HEK293 (cell line): ENCODE data around the gene PROKR2.

Experiments
- ZBTB17 ChIP-seq: fragments of 450-650 bp; formaldehyde crosslinking; IDR thresholded peaks from 2 replicates; pipeline ENCODE4 v1.5.1; 2016; ENCODE audit warnings: missing biosample characterization, missing genetic modification characterization
- ZBTB7A ChIP-seq: fragments of 450-650 bp; formaldehyde crosslinking; IDR thresholded peaks from 2 replicates; pipeline ENCODE4 v1.5.1; 2016; ENCODE audit warnings: low read depth, missing biosample characterization, missing genetic modification characterization
- ZNF121 ChIP-seq: fragments of 450-650 bp; formaldehyde crosslinking; IDR thresholded peaks from 2 replicates; pipeline ENCODE4 v1.5.1; 2016; ENCODE audit warnings: missing biosample characterization, missing genetic modification characterization
- ZNF654 ChIP-seq: fragments of 450-650 bp; formaldehyde crosslinking; IDR thresholded peaks from 2 replicates; pipeline ENCODE4 v1.5.1; 2016; ENCODE audit warnings: low read depth, missing biosample characterization, missing genetic modification characterization
- TF ChIP-seq, protein P1 (sequence below): fragments of 450-650 bp; formaldehyde crosslinking; IDR thresholded peaks from 2 replicates; pipeline ENCODE4 v1.5.1; 2016; ENCODE audit warnings: missing biosample characterization, missing genetic modification characterization, low read depth
- TF ChIP-seq, protein P2 (sequence below): fragments of 450-650 bp; formaldehyde crosslinking; IDR thresholded peaks from 2 replicates; pipeline ENCODE4 v1.5.1; 2016; ENCODE audit warnings: missing biosample characterization, missing genetic modification characterization, borderline replicate concordance
- TF ChIP-seq, protein P3 (sequence below): fragments of 450-650 bp; formaldehyde crosslinking; IDR thresholded peaks from 2 replicates; pipeline ENCODE4 v1.5.1; 2016; ENCODE audit warnings: missing biosample characterization, missing genetic modification characterization

DNA sequence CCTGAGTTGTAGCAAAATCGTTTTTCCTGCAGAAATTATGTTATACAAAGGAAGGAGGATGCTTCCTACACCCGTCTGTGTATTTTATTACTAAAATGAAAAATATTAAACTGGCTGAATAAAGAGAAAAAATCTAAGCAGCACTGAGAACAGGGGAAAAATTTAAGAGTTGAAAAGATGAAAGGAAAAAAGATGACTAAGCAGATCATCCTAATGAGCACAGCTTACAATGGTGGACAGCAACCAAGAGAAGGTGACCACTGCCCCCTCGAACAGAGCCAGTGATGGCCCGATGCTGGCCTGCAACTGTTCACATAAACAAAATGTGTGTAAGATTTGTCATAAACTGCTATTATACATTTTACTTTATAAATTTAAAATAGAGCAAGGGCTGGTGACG lies 4.2 kb downstream of the PROKR2 start:
- TF ChIP-seq ZNF121 (tag by site-specific recombination) (no peak), ZNF654 (tag by site-specific recombination) (no peak), ZBTB7A (no peak), ZBTB17 (tag by site-specific recombination) (no peak)
- TF ChIP-seq, protein P1, sequence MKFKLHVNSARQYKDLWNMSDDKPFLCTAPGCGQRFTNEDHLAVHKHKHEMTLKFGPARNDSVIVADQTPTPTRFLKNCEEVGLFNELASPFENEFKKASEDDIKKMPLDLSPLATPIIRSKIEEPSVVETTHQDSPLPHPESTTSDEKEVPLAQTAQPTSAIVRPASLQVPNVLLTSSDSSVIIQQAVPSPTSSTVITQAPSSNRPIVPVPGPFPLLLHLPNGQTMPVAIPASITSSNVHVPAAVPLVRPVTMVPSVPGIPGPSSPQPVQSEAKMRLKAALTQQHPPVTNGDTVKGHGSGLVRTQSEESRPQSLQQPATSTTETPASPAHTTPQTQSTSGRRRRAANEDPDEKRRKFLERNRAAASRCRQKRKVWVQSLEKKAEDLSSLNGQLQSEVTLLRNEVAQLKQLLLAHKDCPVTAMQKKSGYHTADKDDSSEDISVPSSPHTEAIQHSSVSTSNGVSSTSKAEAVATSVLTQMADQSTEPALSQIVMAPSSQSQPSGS (tag by site-specific recombination): no peak
- TF ChIP-seq, protein P2, sequence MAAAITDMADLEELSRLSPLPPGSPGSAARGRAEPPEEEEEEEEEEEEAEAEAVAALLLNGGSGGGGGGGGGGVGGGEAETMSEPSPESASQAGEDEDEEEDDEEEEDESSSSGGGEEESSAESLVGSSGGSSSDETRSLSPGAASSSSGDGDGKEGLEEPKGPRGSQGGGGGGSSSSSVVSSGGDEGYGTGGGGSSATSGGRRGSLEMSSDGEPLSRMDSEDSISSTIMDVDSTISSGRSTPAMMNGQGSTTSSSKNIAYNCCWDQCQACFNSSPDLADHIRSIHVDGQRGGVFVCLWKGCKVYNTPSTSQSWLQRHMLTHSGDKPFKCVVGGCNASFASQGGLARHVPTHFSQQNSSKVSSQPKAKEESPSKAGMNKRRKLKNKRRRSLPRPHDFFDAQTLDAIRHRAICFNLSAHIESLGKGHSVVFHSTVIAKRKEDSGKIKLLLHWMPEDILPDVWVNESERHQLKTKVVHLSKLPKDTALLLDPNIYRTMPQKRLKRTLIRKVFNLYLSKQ (tag by site-specific recombination): no peak
- TF ChIP-seq, protein P3, sequence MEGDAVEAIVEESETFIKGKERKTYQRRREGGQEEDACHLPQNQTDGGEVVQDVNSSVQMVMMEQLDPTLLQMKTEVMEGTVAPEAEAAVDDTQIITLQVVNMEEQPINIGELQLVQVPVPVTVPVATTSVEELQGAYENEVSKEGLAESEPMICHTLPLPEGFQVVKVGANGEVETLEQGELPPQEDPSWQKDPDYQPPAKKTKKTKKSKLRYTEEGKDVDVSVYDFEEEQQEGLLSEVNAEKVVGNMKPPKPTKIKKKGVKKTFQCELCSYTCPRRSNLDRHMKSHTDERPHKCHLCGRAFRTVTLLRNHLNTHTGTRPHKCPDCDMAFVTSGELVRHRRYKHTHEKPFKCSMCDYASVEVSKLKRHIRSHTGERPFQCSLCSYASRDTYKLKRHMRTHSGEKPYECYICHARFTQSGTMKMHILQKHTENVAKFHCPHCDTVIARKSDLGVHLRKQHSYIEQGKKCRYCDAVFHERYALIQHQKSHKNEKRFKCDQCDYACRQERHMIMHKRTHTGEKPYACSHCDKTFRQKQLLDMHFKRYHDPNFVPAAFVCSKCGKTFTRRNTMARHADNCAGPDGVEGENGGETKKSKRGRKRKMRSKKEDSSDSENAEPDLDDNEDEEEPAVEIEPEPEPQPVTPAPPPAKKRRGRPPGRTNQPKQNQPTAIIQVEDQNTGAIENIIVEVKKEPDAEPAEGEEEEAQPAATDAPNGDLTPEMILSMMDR (tag by site-specific recombination): no peak
